Measurements from ENCODE around the gene SEPTIN5.
"Not testable (repeated sequence)": the region's sequence is repeated elsewhere in the genome, so short reads cannot be mapped to it uniquely, and the experiment has no call there.

Gene SEPTIN5

GRCh38 chr22:19674129-19674928, 40.0 kb upstream of the SEPTIN5 start:
- H3K27me3 Mint-ChIP-seq = peaks cover 69% of the 10 kb centered on the region
- H3K27ac Mint-ChIP-seq (ENCODE audit: low read depth) = no peak overlapping the region
- H3K4me3 Mint-ChIP-seq = no peak overlapping the region
- H3K9me3 Mint-ChIP-seq = no peaks in the 10 kb centered on the region
- DNase-seq (ENCODE audit: low spot score in 2 of 2) = no peak
- ATAC-seq (replicated peaks; ENCODE audit: extremely low read depth, poor library complexity, severe bottlenecking) = no peak
- H3K4me1 Mint-ChIP-seq = no peaks in the 10 kb centered on the region
- H3K36me3 Mint-ChIP-seq (ENCODE audit: insufficient read depth) = no peaks in the 10 kb centered on the region

- no peaks in the 10 kb centered on the region for H3K36me3 Mint-ChIP-seq (ENCODE audit: insufficient read depth)
- H3K27ac Mint-ChIP-seq (ENCODE audit: low read depth) = no peak overlapping the region
- no peak for DNase-seq (ENCODE audit: low spot score in 2 of 2)
- H3K9me3 Mint-ChIP-seq = no peaks in the 10 kb centered on the region
- no peak for ATAC-seq (replicated peaks; ENCODE audit: extremely low read depth, poor library complexity, severe bottlenecking)
- H3K4me3 Mint-ChIP-seq = no peak overlapping the region
- no peaks in the 10 kb centered on the region for H3K4me1 Mint-ChIP-seq
- H3K27me3 Mint-ChIP-seq = peaks cover 74% of the 10 kb centered on the region
Measured at GRCh38 chr22:19674929-19675253, 39.4 kb upstream of the SEPTIN5 start.

GRCh38 chr22:19675428-19675827, 38.9 kb upstream of the SEPTIN5 start:
- no peak for DNase-seq (ENCODE audit: low spot score in 2 of 2)
- no peaks in the 10 kb centered on the region for H3K4me1 Mint-ChIP-seq
- H3K36me3 Mint-ChIP-seq (ENCODE audit: insufficient read depth) = no peaks in the 10 kb centered on the region
- no peak overlapping the region for H3K27ac Mint-ChIP-seq (ENCODE audit: low read depth)
- H3K27me3 Mint-ChIP-seq = peaks cover 79% of the 10 kb centered on the region
- no peaks in the 10 kb centered on the region for H3K9me3 Mint-ChIP-seq
- no peak for ATAC-seq (replicated peaks; ENCODE audit: extremely low read depth, poor library complexity, severe bottlenecking)
- no peak overlapping the region for H3K4me3 Mint-ChIP-seq

- H3K36me3 Mint-ChIP-seq (ENCODE audit: insufficient read depth); ATAC-seq (replicated peaks; ENCODE audit: extremely low read depth, poor library complexity, severe bottlenecking); H3K4me3 Mint-ChIP-seq; H3K4me1 Mint-ChIP-seq; DNase-seq (ENCODE audit: low spot score in 2 of 2); H3K27ac Mint-ChIP-seq (ENCODE audit: low read depth); H3K9me3 Mint-ChIP-seq: not testable (repeated sequence)
- H3K27me3 Mint-ChIP-seq = peaks cover 89% of the 10 kb centered on the region
Measured at GRCh38 chr22:19676437-19676836, 37.9 kb upstream of the SEPTIN5 start.

- ATAC-seq (replicated peaks; ENCODE audit: extremely low read depth, poor library complexity, severe bottlenecking) = no peak
Measured at GRCh38 chr22:19678949-19679521, 35.3 kb upstream of the SEPTIN5 start.

GRCh38 chr22:19679522-19680101, 34.7 kb upstream of the SEPTIN5 start:
- H3K4me1 Mint-ChIP-seq = no peaks in the 10 kb centered on the region
- peak in 1 of 2 donors; percentile 37 for DNase-seq (ENCODE audit: low spot score in 2 of 2)

More at GRCh38 chr22:19678949-19679521, 35.3 kb upstream of the SEPTIN5 start:
- DNase-seq (ENCODE audit: low spot score in 2 of 2) = no peak
- Mint-ChIP-seq H3K4me3 (no peak overlapping the region), H3K36me3 (ENCODE audit: insufficient read depth) (no peaks in the 10 kb centered on the region), H3K4me1 (no peaks in the 10 kb centered on the region), H3K27me3 (peaks cover 80% of the 10 kb centered on the region), H3K9me3 (no peaks in the 10 kb centered on the region), H3K27ac (ENCODE audit: low read depth) (no peak overlapping the region)

GRCh38 chr22:19680287-19680881, 33.9 kb upstream of the SEPTIN5 start:
- no peaks in the 10 kb centered on the region for H3K9me3 Mint-ChIP-seq
- ATAC-seq (replicated peaks; ENCODE audit: extremely low read depth, poor library complexity, severe bottlenecking) (no peak), DNase-seq (ENCODE audit: low spot score in 2 of 2) (no peak)
- H3K36me3 Mint-ChIP-seq (ENCODE audit: insufficient read depth) = no peaks in the 10 kb centered on the region
- no peak overlapping the region for H3K27ac Mint-ChIP-seq (ENCODE audit: low read depth)
- no peak overlapping the region for H3K4me3 Mint-ChIP-seq
- H3K4me1 Mint-ChIP-seq = no peaks in the 10 kb centered on the region
- peaks cover 66% of the 10 kb centered on the region for H3K27me3 Mint-ChIP-seq

More at GRCh38 chr22:19679522-19680101, 34.7 kb upstream of the SEPTIN5 start:
- no peak for ATAC-seq (replicated peaks; ENCODE audit: extremely low read depth, poor library complexity, severe bottlenecking)
- Mint-ChIP-seq H3K27ac (ENCODE audit: low read depth) (no peak overlapping the region), H3K9me3 (no peaks in the 10 kb centered on the region), H3K27me3 (peaks cover 74% of the 10 kb centered on the region), H3K36me3 (ENCODE audit: insufficient read depth) (no peaks in the 10 kb centered on the region), H3K4me3 (no peak overlapping the region)

GRCh38 chr22:19680911-19681862, 33.1 kb upstream of the SEPTIN5 start:
- Mint-ChIP-seq H3K9me3 (no peaks in the 10 kb centered on the region), H3K36me3 (ENCODE audit: insufficient read depth) (no peaks in the 10 kb centered on the region), H3K4me1 (no peaks in the 10 kb centered on the region), H3K27me3 (peaks cover 58% of the 10 kb centered on the region), H3K4me3 (no peak overlapping the region), H3K27ac (ENCODE audit: low read depth) (no peak overlapping the region)
- no peak for DNase-seq (ENCODE audit: low spot score in 2 of 2)
- no peak for ATAC-seq (replicated peaks; ENCODE audit: extremely low read depth, poor library complexity, severe bottlenecking)

GRCh38 chr22:19681863-19682245, 32.4 kb upstream of the SEPTIN5 start:
- Mint-ChIP-seq H3K9me3 (no peaks in the 10 kb centered on the region), H3K27me3 (peaks cover 55% of the 10 kb centered on the region), H3K4me3 (no peak overlapping the region), H3K27ac (ENCODE audit: low read depth) (no peak overlapping the region), H3K4me1 (no peaks in the 10 kb centered on the region), H3K36me3 (ENCODE audit: insufficient read depth) (no peaks in the 10 kb centered on the region)
- no peak for DNase-seq (ENCODE audit: low spot score in 2 of 2)
- ATAC-seq (replicated peaks; ENCODE audit: extremely low read depth, poor library complexity, severe bottlenecking) = no peak

- DNase-seq (ENCODE audit: low spot score in 2 of 2) = no peak
- Mint-ChIP-seq H3K27me3 (peaks cover 27% of the 10 kb centered on the region), H3K36me3 (ENCODE audit: insufficient read depth) (no peaks in the 10 kb centered on the region), H3K4me3 (no peak overlapping the region), H3K27ac (ENCODE audit: low read depth) (no peak overlapping the region), H3K4me1 (no peaks in the 10 kb centered on the region), H3K9me3 (no peaks in the 10 kb centered on the region)
- ATAC-seq (replicated peaks; ENCODE audit: extremely low read depth, poor library complexity, severe bottlenecking) = no peak
Measured at GRCh38 chr22:19686946-19687345, 27.4 kb upstream of the SEPTIN5 start.

GRCh38 chr22:19687561-19688300, 26.6 kb upstream of the SEPTIN5 start:
- no peak overlapping the region for H3K27ac Mint-ChIP-seq (ENCODE audit: low read depth)
- DNase-seq (ENCODE audit: low spot score in 2 of 2) (no peak), ATAC-seq (replicated peaks; ENCODE audit: extremely low read depth, poor library complexity, severe bottlenecking) (no peak)
- H3K36me3 Mint-ChIP-seq (ENCODE audit: insufficient read depth) = no peaks in the 10 kb centered on the region
- H3K4me1 Mint-ChIP-seq = no peaks in the 10 kb centered on the region
- H3K9me3 Mint-ChIP-seq = no peaks in the 10 kb centered on the region
- peaks cover 20% of the 10 kb centered on the region for H3K27me3 Mint-ChIP-seq
- H3K4me3 Mint-ChIP-seq = no peak overlapping the region

All from central memory CD8-positive, alpha-beta T cell (primary cell).